ENCODE data around the gene KCNAB2.

Gene KCNAB2

DNA sequence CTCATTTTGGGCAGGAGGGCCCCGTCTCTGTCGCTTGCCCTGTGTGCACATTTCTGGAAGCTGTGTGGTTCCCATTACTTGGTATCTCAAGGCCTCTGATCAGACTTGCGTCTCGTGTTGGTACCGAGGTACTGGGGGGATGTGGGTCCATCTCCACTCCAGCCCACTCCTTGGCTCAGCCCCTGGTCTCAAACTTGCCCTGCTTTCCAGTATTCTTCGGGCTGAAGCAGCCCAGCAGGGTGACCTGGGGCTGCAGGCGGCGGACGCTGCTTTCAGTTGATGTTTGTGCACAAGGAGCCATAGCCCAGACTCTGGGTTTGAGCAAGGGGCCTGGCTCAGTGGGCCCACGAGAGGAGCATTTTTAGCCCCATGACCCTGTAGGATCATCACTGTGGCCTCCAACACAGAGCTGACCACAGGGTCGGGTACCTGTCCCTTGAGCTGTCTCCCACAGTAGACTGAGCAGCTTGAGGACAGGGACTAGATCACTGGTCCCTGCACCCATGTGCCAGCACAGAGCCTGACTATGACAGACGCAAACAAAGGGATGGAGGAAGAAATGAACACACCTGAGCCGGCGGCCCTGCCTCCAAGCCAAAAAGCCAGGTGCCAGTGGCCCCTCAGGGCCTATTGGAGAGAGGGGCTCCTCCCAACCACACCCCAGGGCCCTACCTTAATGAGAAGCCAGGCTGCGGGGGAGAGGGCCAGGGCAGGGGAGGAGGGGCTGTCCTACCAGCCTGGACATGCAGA, 87.6 kb downstream of the KCNAB2 start:
- Histone ChIP-seq H3K36me3 (ENCODE audit: insufficient read depth, low read length) (no peaks in the 10 kb centered on the region; the same call in 1 of the 2 replicates), H3F3A (ENCODE audit: insufficient read depth, low read length) (no peaks in the 10 kb centered on the region), H3K9me3 (ENCODE audit: low read length) (peaks cover 7% of the 10 kb centered on the region; the same call in 1 of the 2 replicates), H3K4me3 (ENCODE audit: low read depth, low read length, poor library complexity, severe bottlenecking) (no peak overlapping the region), H3K4me1 (ENCODE audit: insufficient read depth, low read length, severe bottlenecking) (no peaks in the 10 kb centered on the region), H4K20me1 (ENCODE audit: insufficient read depth, low read length) (no peaks in the 10 kb centered on the region), H3K9ac (ENCODE audit: low read length) (no peak overlapping the region), H3K27ac (ENCODE audit: low read depth, low read length, poor library complexity, severe bottlenecking) (no peak overlapping the region), H3K9me2 (ENCODE audit: low read depth, low read length) (no peaks in the 10 kb centered on the region), H3K79me2 (ENCODE audit: insufficient read depth, low read length) (no peaks in the 10 kb centered on the region), H3K4me2 (ENCODE audit: low read length) (no peak overlapping the region), H3K27me3 (ENCODE audit: insufficient read depth, low read length) (peaks cover 24% of the 10 kb centered on the region), H2AFZ (ENCODE audit: low read length) (no peak overlapping the region)
- TF ChIP-seq EZH2 (IDR thresholded peaks at IDR 0.05; ENCODE audit: borderline replicate concordance, low read length): no peak
- TF ChIP-seq, protein P1, sequence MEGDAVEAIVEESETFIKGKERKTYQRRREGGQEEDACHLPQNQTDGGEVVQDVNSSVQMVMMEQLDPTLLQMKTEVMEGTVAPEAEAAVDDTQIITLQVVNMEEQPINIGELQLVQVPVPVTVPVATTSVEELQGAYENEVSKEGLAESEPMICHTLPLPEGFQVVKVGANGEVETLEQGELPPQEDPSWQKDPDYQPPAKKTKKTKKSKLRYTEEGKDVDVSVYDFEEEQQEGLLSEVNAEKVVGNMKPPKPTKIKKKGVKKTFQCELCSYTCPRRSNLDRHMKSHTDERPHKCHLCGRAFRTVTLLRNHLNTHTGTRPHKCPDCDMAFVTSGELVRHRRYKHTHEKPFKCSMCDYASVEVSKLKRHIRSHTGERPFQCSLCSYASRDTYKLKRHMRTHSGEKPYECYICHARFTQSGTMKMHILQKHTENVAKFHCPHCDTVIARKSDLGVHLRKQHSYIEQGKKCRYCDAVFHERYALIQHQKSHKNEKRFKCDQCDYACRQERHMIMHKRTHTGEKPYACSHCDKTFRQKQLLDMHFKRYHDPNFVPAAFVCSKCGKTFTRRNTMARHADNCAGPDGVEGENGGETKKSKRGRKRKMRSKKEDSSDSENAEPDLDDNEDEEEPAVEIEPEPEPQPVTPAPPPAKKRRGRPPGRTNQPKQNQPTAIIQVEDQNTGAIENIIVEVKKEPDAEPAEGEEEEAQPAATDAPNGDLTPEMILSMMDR (IDR thresholded peaks at IDR 0.05; ENCODE audit: low read length): no peak

- H3K9me3 ChIP-seq (ENCODE audit: low read length): peaks cover 7% of the 10 kb centered on the region; the same call in 1 of the 2 replicates
- H3K36me3 ChIP-seq (ENCODE audit: insufficient read depth, low read length): no peaks in the 10 kb centered on the region; the same call in 1 of the 2 replicates
- H3K79me2 ChIP-seq (ENCODE audit: insufficient read depth, low read length): no peaks in the 10 kb centered on the region
- no peak overlapping the region for H2AFZ ChIP-seq (ENCODE audit: low read length)
- H3F3A ChIP-seq (ENCODE audit: insufficient read depth, low read length): no peaks in the 10 kb centered on the region
- H3K4me3 ChIP-seq (ENCODE audit: low read depth, low read length, poor library complexity, severe bottlenecking): no peak overlapping the region
- no peaks in the 10 kb centered on the region for H3K4me1 ChIP-seq (ENCODE audit: insufficient read depth, low read length, severe bottlenecking)
- no peak overlapping the region for H3K9ac ChIP-seq (ENCODE audit: low read length)
- H3K27me3 ChIP-seq (ENCODE audit: insufficient read depth, low read length): peaks cover 24% of the 10 kb centered on the region
- no peak overlapping the region for H3K4me2 ChIP-seq (ENCODE audit: low read length)
- no peaks in the 10 kb centered on the region for H4K20me1 ChIP-seq (ENCODE audit: insufficient read depth, low read length)
- TF ChIP-seq, protein P1 (IDR thresholded peaks at IDR 0.05; ENCODE audit: low read length): no peak
- no peak for TF ChIP-seq EZH2 (IDR thresholded peaks at IDR 0.05; ENCODE audit: borderline replicate concordance, low read length)
- no peaks in the 10 kb centered on the region for H3K9me2 ChIP-seq (ENCODE audit: low read depth, low read length)
- no peak overlapping the region for H3K27ac ChIP-seq (ENCODE audit: low read depth, low read length, poor library complexity, severe bottlenecking)
Observed at GRCh38 chr1:6134206-6134605, 88.5 kb downstream of the KCNAB2 start.

DNA sequence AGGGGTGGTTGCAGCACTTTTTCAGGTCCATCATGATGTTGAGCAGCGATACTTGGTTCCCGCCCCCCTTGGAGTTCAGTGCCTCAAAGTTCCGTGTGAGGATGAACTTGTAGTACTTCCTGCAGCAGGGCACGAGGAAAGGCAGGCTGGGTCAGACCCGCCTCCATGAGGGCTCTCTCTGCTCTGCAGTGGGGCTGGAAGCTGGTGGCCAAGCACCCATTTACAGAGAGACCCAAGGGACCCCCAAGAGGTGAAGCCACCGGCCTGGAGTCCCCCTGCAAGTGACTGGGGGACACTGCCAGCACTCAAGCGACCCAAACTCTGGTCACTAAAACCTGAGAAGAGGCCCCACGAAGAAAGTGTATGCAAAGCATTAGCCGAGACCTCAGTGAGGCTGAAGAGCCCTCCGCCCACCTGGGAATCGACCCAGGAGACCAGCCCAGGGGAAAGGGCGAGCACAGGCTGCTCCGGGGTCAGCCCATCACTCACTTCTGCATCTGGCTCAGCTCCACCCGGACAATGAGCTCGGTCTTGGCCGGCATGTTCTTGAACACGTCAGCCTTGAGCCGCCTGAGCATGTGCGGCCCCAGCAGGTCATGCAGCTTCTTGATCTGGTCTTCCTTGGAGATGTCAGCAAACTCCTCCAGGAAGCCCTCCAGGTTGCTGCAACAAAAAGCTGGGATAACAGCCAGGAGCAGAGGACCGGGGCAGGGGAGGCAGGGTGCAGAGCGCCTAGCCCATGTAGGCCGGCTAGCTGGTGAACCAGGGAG, 89.2 kb downstream of the KCNAB2 start:
- H3K79me2 ChIP-seq (ENCODE audit: insufficient read depth, low read length): no peaks in the 10 kb centered on the region
- peaks cover 7% of the 10 kb centered on the region; the same call in 1 of the 2 replicates for H3K9me3 ChIP-seq (ENCODE audit: low read length)
- H3K9ac ChIP-seq (ENCODE audit: low read length): no peak overlapping the region
- H4K20me1 ChIP-seq (ENCODE audit: insufficient read depth, low read length): no peaks in the 10 kb centered on the region
- no peaks in the 10 kb centered on the region; the same call in 1 of the 2 replicates for H3K36me3 ChIP-seq (ENCODE audit: insufficient read depth, low read length)
- no peaks in the 10 kb centered on the region for H3K9me2 ChIP-seq (ENCODE audit: low read depth, low read length)
- no peak overlapping the region for H2AFZ ChIP-seq (ENCODE audit: low read length)
- H3K4me1 ChIP-seq (ENCODE audit: insufficient read depth, low read length, severe bottlenecking): no peaks in the 10 kb centered on the region
- no peak overlapping the region for H3K27ac ChIP-seq (ENCODE audit: low read depth, low read length, poor library complexity, severe bottlenecking)
- H3F3A ChIP-seq (ENCODE audit: insufficient read depth, low read length): no peaks in the 10 kb centered on the region
- H3K4me2 ChIP-seq (ENCODE audit: low read length): no peak overlapping the region
- TF ChIP-seq, protein P1 (IDR thresholded peaks at IDR 0.05; ENCODE audit: low read length): no peak
- TF ChIP-seq EZH2 (IDR thresholded peaks at IDR 0.05; ENCODE audit: borderline replicate concordance, low read length): no peak
- H3K4me3 ChIP-seq (ENCODE audit: low read depth, low read length, poor library complexity, severe bottlenecking): no peak overlapping the region
- H3K27me3 ChIP-seq (ENCODE audit: insufficient read depth, low read length): peaks cover 24% of the 10 kb centered on the region
